NB4 (cell line): ENCODE measurements around the gene WDFY4.

Experiments used
- CTCF ChIP-seq: IDR thresholded peaks from one replicate; pipeline ENCODE4 v1.5.1; 2012; ENCODE audit warnings: low read depth, low read length
- MYC ChIP-seq: IDR thresholded peaks from 2 replicates; pipeline ENCODE4 v1.6.1; 2011; ENCODE audit warnings: low read depth, low read length
- POLR2A ChIP-seq: IDR thresholded peaks from 2 replicates; pipeline ENCODE4 v1.6.1; 2011; ENCODE audit warnings: mild to moderate bottlenecking; ENCODE audit not compliant: insufficient read length; ENCODE audit errors: extremely low read depth
- TF ChIP-seq, protein P1 (sequence below): IDR thresholded peaks from 2 replicates; pipeline ENCODE4 v1.6.1; 2011; ENCODE audit warnings: low read depth, low read length

DNA sequence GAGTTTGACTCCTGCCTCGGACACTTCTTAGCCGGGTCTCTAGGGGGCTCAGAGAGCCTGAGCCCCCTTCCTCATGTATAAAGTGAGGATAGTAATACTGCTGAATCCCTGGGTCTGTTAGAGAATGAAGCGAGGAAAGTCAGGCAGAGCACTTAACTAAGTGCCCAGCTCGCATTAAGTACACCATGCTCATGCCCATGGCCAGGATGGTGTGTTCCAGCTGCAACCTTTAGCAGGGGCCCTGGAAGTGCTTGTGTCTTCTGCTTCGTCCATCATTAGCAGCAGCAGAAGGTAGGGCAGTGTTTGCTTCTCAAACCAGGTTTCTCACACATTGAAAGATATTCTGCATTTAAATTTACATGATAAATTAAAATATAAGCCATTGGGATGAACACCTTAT lies 27.3 kb upstream of the WDFY4 start:
- no peak for TF ChIP-seq CTCF
- TF ChIP-seq, protein P1, sequence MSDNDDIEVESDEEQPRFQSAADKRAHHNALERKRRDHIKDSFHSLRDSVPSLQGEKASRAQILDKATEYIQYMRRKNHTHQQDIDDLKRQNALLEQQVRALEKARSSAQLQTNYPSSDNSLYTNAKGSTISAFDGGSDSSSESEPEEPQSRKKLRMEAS, result no peak
- TF ChIP-seq POLR2A, result no peak
- no peak for TF ChIP-seq MYC
